Colon (tissue), 2 donors: ENCODE measurements around the gene SLC30A4.
"Not testable (repeated sequence)": the region's sequence is repeated elsewhere in the genome, so short reads cannot be mapped to it uniquely, and the experiment has no call there.

ENCODE experiments used
- FAIRE-seq: peaks from 2 replicates; lab custom pipeline; 2012; peaks lifted over from hg19 to GRCh38; lab: Jason Lieb, UNC
- donor health status: control.
- donor health status: control.

Gene SLC30A4

DNA sequence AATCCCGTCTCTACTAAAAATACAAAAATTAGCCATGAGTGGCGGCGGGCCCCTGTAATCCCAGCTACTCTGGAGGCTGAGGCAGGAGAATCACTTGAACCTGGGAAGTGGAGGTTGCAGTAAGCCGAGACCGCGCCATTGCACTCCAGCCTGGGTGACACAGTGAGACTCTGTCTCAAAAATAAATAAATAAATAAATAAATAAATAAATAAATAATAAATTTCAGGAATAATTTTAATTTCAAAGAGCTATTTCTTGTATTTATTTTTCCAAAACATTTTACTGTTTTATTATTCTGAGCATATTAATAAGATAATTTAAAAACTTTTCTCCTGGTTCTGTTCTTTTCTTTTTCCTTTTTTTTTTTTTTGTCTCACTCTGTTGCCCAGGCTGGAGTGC, 15.4 kb downstream of the SLC30A4 start:
- FAIRE-seq: not testable (repeated sequence)

DNA sequence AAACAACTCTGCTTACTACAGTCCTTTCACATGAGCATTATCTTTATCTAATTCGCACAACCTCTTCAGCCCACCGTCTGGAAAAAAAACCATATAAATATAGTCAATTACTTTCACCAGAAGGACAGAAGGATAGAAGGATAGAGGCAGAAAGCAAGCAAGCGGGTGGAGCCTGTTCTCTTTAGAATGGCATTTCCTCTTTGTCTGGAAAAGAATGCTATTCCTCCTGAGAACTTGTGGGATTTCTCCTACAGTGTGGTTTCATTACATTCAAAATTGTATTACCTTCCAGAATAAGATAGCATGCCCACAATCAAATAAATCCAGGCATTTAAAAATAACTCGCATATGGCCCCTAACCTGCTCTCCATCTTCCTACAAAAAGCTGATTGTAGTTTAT, 23.1 kb downstream of the SLC30A4 start:
- FAIRE-seq: no peak

DNA sequence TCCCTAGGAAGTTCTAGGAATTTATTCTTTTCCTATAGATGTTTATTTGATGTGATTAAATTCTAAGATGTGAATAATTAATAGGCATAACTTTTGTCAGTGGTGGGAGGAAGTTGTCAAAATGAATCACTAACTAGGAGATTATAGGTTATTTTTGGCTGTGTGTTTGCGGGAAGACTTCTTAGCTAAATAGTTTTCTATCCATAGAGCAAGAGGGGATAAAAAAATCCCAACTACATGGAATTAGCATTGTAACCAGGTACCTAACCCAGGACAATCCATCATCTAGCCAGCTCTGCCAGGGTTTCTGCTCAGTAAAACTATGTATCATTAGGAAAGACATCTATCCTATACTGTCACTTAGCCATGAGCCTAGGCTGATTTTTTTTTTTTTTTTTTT, 23.9 kb downstream of the SLC30A4 start:
- FAIRE-seq: no peak

DNA sequence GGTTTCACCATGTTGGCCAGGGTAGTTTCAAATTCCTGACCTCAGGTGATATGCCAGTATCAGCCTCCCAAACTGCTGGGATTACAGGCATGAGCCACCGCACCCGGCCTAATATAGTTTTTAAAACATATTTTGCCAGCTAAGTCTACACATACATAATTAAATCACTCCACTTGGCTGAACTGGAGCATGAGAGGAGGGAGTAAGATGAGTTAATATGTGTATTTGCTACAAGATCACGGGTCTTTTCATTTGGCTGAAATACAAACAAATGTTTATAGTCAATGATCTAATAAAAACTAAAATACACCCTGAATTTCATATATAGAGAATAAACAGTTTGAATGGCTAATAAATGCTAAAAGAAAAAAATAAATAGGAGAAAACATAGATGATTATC, 25.3 kb downstream of the SLC30A4 start:
- no peak for FAIRE-seq

DNA sequence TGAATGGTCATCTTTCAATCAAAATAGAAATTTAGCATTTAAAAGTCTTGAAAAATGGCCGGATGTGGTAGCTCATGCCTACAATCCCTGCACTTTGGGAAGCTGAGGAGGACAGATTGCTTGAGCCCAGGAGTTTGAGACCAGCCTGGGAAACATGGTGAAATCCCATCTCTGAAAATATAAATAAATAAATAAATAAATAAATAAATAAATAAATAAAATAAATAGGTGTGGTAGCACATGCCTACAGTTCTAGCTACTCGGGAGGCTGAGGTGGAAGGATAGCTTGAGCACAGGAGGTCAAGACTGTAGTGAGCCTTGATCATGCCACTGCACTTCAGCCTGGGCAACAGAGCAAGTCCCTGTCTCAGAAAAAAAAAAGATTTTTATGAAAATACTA, 25.9 kb downstream of the SLC30A4 start:
- FAIRE-seq: no peak

DNA sequence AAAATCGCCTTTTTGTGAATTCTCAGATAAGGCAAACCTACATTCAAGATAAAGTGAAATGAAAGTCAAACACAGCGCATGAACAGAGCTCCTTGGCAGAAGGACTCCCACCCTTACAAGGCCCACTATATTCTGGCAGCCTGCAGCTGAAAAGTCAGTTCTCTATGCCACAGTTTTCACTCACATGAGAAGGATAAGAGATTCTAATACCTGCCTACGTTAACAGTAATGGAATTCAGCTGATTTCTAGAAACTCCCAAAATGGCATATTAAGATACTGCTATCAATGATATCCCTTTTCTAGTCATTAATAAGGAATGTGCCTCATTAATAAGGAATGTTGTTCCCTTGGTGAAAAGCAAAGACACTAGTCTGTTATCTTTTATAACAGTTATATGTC, 27.0 kb downstream of the SLC30A4 start:
- FAIRE-seq: no peak

DNA sequence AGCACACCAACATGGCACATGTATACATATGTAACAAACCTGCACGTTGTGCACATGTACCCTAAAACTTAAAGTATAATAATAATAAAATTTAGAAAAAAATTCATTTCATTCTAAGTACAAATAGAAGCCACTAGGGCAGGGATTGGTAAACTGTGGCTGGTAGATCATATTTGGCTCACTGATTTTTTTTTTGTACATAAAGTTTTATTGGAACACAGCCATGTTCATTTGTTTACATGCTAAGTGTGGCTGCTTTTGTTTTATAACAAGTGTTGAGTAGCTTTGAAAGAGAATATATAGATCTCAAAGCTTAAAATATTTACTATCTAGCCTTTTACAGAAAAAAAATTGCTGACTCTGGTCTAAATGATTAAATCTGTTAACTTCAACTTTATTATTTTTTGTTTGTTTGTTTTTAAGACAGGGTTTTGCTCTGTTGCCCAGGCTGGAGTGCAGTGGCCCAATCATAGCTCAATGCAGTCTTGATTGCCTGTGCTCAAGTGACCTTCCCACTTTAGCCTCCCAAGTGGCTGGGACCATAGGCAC, 32.8 kb downstream of the SLC30A4 start:
- no peak for FAIRE-seq

DNA sequence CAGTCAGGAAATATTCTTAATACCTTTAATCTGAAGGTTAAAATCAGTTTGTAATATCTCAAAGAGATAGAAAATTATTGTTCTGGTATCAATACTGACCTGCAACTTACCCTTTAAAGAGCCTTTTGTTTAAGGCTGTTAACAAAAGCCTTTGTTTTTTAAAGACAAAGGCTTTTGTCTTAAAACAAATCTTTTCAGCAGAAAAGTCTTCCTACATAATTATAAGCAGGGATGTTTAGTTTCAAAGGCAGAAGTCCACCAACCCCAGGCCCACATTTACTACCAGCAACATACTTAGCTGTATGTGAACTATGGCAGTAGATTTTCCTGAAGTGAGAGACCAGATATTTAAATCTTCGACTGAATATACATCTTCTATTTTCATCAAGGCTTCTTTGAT, 36.2 kb downstream of the SLC30A4 start:
- FAIRE-seq: no peak

DNA sequence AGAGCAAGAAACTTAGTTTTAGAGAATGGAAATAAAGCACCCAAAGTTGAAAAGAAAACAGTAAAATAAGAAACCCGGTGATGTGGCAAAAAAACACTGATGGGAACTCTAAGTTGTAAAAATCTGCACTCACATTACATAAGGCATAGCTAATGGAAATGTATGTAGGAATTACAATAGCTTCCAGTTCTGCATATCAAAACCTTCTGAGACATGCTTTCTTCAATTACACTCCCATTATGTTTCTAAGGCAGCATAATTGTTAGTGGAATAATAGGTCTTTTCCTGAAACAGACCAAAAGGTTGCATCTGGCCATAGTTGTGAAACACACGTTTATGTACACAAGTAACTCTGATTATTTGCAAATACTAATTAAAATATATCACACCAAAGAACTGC, 41.4 kb downstream of the SLC30A4 start:
- FAIRE-seq: no peak

DNA sequence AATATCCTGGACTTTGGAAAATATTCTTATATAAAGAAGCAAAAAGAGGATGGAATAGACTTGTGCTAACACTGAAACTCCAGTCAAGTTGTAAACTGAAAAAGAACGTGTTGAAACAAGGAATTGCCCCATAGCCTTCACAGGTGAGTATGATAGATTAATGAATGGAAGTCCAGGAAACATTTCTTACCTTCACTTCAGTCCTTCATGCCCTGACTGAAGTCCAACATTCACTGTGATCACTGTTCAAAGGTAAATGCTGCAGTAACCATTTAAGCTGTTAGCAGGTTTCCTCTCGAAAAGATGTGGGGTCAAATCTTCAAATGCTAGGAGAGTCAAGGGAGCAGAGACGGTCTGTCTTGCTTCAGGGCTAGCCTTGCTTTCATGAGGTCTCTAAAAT, 46.1 kb downstream of the SLC30A4 start:
- FAIRE-seq: no peak

DNA sequence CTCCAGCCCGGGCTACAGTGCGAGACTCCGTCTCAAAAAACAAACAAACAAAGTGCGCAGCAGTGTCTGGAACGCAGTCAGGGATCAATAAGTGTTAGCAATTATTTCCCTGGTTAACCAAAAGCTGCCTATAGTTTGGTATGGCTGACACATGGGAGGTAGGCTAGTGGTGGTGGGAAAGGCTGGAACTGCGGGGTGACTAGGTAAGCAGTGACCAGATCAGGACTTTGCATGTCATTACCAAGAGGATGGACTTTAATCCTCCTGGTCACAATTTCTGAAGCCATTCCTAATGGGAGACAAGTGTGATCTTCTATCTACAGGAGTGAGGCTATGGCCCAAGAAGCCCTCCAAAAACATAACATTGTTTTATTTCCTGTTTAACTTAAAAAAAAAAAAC, 47.8 kb downstream of the SLC30A4 start:
- no peak for FAIRE-seq

DNA sequence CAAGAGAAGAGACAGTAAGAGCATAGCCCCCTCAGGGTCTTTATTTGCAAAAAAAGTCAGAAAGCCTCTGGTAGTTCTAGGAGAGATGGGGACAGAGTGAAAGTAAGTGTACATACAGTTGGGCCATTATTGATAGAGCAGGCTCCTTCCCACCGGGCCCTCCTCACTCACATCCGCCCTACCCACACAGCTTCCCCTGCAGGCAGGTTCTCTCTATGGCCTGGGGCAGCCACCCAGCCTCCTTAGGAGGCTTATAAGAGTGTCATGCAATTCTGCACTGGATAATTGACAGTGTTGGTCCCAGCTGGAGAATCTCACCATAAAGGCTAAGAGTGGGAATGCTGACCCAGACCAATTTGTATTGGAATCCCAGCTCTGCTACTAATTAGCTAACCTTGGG, 49.5 kb downstream of the SLC30A4 start:
- FAIRE-seq: no peak

DNA sequence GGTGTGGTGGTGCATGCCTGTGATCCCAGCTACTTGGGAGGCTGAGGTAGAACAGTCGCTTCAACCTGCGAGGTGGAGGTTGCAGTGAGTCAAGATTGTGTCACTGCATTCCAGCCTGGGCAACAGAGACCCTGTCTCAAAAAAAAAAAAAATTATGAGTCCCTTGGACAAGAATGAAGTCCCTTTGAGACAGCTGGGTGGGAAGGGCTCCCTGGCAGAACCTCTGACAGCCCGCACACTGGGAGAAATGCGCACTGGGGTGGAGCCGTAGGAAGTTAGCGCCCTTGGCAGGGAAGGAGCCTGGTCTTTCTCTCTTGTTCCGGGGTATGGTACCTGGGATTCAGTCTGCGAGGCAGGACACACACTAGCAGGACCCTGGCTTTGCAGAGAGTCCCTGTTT, 51.4 kb downstream of the SLC30A4 start:
- FAIRE-seq: no peak

DNA sequence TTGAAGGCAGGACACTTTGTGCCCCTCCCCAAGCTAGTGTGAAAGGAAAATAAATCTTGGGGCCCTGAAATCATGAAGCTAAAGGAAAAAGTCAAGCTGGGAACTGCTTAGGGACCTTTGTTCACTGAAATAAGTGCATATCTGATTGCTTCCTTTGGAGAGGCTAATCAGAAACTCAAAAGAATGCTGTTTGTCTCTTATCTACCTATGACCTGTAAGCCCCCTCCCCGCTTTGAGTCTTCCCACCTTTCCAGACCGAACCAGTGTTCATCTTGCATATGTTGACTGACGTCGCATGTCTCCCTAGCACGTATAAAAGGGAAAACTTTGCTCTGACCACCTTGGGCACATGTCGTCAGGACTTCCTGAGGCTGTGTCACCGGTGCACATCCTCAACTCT, 53.1 kb downstream of the SLC30A4 start:
- no peak for FAIRE-seq

DNA sequence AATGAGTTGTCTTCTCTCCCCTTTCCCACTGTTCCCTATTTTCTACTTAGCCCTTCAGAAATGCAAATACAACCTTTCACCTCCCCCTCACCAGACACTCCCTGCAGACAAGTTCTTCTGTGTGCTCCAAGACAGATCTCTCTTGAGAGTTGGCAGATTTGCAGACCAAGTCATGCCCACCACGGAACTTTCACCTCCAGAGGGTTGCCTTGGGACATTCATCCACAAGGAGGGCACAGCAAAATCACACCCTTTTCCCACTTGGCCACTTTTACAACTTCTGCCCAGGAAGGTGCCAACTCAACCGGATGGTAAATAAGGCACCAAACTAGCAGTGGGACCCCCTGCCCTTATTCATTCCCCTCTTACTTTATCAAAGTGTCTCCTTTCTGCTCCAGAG, 53.5 kb downstream of the SLC30A4 start:
- FAIRE-seq: no peak

DNA sequence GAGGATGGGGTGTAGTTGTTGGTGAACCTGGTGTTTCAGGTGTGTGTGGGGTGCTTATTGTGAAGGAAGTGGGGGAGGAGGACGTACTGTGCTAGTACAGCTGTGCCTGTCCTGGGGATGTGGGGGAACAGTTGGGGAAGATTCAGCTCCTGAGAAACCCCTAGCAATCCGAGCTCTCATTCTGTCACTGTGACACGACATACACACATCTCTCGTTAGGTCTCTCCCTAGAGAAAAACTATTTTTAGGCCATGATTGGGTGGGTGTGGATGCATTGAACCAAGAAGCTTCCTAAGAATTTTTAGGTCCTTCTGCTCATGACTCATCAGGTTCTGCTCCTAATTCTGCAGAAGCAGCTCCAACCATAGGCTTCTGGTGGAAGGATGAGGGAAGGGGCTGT, 54.3 kb downstream of the SLC30A4 start:
- FAIRE-seq: no peak

DNA sequence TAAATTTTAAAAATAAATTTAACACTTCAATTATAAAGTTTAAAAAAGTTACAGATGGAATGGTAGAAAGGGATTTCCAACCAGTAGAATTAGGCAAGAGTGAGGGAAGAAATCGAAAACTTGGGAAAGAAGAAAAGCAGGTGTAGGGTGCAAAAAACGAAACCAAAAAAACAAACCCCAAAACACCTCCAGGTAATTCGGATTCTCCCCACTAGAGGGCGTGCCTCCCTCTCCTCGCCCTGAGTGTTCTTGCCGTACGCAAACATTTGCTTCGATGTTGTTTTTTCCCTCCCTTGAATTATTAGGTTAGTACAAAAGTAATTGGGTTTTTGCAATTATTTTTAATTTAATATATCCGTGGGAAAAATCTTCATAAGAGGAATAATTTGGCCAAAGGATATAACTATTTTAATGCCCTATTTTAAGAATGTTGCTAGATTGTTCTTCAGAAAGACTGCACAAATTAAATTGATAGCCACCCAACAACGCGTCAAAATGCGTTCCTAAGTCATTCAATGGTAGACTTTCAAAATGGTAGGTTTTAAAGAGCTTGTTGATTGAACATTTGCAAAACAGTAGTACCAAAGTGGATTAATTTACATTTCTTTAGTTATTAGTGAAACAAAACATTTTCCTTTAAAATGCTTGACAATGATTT, 63.7 kb downstream of the SLC30A4 start:
- no peak for FAIRE-seq

DNA sequence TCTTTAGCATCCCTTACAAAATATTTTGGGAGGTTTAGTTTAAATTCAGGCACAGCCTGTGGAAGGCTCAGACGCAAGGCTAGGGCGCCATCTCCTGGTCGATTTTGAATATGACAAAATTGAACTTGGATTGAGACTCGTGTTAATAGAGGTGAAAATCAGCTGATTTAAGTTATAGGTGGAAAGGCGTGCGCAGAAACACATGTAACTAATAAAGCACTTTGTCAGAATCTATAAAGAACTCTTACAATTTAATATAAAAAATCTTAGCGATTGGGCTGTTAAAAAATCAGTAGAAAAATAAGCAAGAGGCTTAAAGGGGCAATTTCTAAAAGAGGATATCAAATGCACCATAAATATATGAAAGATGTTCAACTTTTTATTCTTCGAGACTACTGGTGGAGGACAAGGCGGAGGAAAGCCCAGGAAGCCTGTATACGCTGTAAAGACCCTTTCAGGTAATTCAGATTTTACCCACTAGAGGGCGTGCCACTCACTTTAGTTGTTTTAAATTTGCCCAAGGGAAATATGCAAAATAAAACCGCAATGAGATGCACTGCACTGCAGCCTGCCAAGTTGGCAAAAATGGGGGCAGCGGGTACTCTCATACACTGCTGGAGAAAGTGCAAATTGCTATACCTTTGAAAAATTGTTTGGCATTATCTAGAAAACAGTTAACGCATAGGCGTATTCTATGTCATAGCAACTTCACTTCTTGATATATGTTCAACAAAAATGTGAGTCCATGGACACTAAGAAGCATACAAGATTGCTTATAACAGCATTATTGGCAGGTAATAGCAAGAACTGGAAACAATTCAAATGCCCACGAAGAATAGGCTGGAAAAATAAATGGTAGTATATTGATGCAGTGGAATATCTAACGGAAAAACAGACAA, 64.7 kb downstream of the SLC30A4 start:
- FAIRE-seq: no peak

DNA sequence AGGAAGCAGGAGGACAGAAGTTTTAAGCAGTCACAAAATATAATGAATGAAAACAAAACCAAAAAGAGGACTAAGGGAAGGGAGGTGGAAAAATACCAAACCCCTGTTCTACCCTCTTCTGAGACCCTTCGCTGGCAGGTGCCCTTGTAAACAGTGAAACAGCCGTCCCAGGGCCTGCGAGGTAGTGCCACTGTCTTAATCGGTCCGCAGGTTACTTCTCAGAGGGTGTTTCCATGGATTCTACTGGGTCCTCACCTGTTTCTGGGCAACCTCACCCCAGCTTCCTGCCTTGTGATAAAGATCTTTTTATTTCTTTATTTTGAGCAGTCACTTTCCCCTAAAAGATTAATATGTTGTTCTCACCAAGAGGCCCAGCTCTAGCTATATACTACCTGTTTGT, 65.3 kb downstream of the SLC30A4 start:
- FAIRE-seq: no peak

DNA sequence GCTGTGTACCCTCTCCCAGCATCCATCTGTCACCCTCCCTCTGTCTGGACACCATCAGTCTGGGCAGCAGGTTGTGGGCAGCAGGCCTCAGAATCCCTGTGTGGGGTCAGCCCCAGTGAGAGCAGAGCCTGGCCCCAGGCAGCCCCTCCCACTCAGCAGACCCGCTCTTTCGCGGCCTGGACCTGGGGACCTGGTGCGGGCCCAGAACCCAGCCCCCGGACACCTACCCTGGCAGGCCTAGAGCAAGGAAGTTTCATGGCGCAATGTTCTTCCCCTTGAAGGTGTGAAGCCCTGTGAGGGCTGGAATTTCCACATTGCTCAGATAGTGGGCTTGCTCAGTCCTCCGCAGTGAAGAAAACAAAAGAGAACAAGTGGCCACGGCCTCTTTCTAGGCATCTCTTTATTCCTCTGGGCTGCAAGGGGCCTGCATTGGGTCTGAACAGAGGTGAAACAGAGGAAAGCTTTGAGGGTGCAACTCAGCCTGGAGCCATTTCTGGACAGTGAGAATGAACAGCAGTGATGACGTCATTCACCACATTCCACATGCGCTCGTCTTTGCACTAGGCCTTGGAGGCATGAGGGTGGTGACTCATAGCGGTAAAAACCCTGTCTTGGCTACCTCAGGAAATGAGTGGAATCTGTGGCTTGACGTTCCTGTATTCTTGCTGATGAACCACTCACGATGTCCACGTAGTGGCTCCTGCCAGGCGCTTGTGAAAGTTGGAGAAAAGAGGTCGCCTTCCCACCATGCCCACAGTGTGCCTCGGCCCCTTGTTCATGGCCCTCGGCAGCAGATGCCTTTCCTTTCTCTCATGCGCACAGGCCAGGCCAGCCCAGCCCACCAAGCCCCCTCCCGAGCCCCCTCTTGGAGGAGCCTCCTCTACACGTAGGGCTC, 66.1 kb downstream of the SLC30A4 start:
- no peak for FAIRE-seq

DNA sequence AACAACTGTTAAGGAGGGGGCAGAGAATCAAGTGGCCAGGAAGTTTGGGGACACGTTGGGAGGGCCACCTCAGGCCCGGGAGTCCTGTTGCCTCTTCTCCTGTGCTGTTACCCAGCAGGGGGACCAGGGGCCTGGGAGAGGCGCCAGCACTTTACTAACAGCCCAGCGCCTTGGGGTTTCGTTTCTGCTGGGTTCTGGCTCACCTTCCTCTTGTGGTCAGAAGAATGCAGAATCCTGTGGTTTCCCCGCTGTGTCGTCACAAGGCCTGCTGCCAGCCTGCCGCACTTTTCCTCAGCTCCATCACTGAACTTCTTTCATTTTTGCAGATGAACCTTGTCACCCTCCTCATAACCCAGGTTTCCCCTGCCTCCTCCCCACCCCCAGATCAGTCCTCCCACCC, 67.7 kb downstream of the SLC30A4 start:
- FAIRE-seq: no peak

DNA sequence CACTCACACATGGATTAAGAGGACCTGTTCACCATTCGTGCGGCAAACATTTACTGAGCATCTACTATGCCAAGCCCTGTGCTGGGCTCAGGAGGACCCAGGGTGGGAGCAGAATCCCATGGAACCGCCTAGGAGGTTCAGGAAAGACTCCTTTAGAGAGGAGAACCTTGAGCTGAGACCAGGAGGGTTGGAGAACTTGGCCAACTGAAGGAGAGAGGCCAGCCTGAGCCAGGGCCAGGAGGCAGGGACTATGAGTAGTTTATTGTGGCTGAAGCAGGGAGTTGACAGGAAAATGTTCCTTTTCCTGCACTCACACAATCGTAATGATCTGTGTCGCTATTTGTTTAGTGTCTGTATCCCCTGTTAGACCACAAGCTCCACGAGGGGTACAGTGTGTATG, 71.3 kb downstream of the SLC30A4 start:
- no peak for FAIRE-seq
